DMS53 (cell line): ENCODE data around the gene TMEM243.
"Not testable (repeated sequence)": the region's sequence is repeated elsewhere in the genome, so short reads cannot be mapped to it uniquely, and the experiment has no call there.

Experiments
- DNase-seq: peaks from one replicate; lab custom pipeline; 2025; lab: John Stamatoyannopoulos, UW

The TMEM243 gene, protein sequence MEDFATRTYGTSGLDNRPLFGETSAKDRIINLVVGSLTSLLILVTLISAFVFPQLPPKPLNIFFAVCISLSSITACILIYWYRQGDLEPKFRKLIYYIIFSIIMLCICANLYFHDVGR

DNA sequence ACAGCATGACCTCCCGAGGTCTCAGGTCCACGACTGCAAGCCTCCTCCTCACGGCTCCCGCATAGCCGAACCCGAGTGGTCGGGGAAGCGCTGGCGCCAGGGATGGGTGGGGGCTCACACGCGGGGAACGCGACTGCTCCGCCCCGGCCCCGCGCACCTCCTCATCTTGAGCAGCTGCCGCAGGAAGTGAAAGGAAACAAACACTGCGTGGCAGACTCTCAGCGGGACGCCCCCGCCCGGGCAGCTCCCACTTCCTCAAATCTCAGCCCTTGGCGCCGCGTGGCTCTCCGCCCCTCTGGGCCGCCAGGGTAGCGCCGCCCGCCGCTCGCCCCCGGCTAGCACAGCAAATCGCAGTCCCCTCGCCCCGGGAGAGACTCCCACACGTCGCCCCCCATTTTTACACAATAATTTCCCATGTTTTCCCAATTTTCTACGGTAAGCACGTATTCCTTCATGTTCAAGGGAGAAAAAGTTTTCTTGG, at the start of gene TMEM243:
Gene TMEM243, minus strand, starts transcription at position 188 of the 481 bp plus-strand sequence. CDS start 229 bp downstream, outside the sequence.
- DNase-seq, result peak; percentile 80

DNA sequence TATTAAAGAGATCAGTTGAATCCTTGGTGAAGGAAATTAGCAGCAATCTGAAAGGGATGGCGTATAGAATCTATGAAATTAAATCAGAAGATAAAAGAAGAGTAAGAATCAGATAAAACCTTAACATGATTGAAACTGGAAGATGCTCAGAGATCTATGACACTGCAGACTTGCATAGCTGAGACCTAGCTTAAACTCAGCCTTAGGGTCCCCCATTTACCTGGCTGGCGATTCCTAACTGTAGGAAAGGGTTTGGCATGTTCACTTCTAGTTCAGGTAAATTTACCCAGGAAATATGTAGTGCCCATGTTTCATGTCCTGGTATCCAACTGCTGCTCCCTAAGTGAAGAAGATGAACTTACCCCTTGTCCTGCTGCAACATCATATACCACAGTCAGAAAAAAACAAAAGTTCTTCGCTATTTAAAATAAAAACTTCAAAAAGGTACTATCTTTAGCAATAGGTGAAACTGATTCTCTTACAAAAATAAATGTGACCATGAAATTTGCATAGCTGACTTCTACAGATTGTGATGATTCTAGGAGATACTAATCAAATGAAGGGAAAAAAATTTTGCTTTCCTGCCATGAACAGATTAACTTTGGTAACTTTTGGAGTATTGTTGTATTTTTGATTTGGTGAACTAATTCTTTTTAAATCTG, 47.8 kb upstream of the TMEM243 start:
- DNase-seq, result no peak

DNA sequence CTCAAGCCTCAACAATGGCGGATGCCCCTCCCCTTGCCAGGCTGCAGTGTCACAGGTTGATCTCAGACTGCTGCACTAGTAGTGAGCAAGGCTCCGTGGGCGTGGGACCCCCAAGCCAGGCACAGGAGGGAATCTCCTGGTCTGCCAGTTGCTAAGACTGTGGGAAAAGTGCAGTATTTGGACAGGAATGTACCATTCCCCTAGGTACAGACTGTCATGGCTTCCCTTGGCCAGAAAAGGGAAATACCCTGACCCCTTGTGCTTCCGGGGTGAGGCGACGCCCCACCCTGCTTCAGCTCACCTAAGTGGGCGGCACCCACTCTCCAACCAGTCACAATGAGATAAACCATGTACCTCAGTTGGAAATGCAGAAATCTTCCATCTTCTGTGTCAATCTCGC, 44.0 kb upstream of the TMEM243 start:
- peak; percentile 18 for DNase-seq

DNA sequence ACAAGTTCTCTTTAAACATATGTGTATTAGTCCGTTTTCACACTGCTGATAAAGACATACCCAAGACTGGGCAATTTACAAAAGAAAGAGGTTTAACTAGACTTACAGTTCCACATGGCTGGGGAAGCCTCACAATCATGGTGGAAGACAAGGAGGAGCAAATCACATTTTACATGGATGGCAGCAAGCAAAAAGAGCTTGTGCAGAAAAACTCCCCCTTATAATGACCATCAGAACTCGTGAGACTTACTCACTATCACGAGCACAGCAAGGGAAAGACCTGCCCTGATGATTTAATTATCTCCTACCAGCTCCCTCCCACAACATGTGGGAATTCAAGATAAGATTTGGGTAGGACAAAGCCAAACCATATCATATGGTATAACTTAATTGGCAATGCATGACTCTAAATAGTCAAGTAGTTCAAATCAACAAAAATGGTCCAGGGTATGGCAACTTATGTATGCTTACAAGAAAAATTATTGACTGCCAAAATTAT, 34.1 kb upstream of the TMEM243 start:
- DNase-seq, result no peak

DNA sequence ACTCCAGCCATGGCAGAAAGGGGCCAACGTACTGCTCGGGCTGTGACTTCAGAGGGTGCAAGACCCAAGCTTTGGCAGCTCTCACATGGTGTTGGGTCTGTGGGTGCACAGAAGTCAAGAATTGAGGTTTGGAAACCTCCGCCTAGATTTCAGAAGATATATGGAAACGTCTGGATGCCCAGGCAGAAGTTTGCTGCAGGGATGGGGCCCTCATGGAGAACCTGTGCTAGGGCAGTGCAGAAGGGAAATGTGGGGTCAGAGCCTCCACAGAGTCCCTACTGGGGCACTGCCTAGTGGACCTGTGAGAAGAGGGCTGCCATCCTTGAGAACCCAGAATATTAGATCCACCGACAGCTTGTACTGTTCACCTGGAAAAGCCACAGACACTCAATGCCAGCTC, 26.1 kb upstream of the TMEM243 start:
- not testable (repeated sequence) for DNase-seq

DNA sequence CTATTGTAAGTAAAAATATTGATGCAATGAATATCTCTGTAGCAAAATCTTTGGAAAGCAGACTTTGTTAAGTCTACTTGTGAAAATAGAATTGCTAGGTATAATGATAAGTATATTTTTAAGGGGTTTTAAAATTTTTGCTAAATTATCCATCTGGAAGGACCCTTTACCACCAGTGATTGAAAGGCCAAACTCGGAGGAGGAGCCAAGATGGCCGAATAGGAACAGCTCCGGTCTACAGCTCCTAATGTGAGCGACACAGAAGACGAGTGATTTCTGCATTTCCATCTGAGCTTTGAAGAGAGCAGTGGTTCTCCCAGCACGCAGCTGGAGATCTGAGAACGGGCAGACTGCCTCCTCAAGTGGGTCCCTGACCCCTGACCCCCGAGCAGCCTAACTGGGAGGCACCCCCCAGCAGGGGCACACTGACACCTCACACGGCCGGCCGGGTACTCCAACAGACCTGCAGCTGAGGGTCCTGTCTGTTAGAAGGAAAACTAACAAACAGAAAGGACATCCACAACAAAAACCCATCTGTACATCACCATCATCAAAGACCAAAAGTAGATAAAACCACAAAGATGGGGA, 19.0 kb upstream of the TMEM243 start:
- DNase-seq, result not testable (repeated sequence)

DNA sequence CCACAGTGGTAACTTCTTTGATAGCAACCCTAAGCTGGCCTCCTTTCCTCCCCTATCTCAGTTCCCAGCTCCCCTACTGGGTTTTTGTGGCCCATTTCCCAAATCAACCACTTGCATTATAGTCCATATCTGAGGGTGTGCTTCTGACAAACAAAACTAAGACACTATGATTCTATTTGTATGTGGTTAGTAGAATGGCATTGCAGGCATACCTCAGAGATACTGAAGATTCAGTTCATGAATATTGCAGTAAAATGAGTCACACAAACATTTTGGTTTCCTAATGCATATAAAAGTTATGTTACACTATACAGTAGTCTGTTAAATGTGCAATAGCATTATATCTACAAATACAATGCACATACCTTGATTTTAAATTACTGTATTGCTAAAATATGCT, 15.4 kb upstream of the TMEM243 start:
- no peak for DNase-seq

DNA sequence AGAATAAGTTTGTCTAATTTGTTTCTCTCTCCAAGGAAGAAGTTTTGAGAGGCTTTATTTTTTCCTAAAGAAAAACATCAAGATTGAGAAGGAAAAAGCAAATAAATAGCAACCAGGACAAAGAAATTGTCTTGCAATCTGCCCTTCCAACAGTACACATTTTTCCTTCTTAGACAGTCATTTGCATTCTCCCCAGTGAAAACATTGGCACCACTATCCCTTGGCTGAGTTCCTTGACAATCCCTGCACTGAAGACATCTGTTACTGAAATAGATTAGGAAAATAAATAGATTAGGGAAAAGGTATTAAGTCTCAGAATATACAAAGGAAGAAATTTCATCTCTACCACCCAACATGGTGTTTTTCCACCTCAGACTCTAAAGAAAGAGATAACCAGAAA, 12.2 kb upstream of the TMEM243 start:
- no peak for DNase-seq

DNA sequence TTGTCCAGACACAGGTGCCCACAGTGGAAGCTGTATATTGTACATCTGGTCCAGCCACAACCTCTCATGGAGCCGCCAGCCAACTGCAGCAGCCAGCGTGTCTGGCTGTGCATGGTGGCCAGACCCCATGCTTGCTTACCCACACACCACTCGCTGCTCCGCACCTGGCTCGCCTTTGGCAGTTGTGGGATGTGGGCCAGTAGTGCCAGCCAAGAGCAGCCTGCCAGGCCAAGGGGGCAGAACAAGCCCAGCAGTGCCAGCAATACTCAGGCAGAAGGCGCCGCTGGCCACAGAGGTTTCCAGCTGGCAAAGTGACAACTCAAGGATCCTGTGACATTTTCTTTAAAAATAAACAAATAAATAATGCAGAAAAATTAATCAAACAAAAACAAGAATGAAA, 11.7 kb upstream of the TMEM243 start:
- no peak for DNase-seq

DNA sequence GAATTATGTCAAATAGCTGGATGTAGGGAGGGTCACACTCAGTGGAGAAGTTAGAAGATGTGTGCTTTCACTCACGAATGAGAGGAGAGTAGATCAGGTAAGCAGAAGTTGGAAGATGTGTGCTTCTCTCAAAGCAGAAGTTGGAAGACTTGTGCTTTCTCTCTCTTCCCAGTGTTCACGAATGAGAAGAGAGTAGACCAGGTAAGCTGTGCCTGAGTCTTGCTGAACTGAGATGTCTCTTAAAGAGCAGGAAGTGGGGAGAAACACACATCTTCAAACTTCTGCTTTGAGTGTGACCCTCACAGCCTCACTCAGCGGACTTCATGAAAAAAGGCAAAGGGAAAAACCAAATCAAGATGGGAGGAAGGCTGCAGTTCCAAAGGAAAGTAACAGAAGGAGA, 7.0 kb upstream of the TMEM243 start:
- DNase-seq, result no peak

DNA sequence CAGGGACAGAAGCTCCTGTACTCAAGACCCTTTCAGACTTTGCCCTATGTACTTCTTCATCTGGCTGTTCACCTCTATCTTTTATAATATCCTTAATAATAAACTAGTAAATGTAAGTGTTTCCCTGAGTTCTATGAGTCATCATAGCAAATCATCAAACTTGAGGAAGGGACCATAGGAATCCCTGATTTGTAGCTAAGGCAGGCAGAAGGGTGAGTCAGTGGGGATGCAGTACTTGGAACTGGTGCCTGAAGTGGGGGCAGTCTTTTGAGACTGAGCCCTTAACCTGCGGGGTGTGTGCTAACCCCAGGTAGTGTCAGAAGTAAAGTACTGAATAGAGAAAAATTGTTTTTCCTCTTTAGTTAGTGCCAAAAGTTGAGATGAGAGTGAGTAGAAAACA, 6.2 kb upstream of the TMEM243 start:
- no peak for DNase-seq

DNA sequence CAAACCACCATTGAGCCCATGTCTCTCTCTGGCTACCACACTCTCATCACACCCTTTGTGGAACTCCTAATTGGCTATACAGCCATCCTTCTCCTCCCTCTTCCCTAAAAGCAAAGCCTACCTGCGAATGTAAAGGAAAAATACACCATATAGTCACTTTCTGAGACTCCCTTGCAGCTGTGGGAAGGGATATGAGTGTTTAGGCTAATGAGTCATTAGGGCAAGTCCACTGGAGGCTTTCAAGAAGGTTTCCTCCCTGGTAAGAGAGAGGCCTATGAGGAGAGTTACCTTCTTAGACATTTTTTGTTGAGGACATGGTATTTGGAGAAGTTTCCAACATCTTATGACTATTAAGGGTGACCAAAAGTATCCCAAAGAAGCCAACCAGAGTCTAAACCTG, 4.1 kb upstream of the TMEM243 start:
- no peak for DNase-seq

DNA sequence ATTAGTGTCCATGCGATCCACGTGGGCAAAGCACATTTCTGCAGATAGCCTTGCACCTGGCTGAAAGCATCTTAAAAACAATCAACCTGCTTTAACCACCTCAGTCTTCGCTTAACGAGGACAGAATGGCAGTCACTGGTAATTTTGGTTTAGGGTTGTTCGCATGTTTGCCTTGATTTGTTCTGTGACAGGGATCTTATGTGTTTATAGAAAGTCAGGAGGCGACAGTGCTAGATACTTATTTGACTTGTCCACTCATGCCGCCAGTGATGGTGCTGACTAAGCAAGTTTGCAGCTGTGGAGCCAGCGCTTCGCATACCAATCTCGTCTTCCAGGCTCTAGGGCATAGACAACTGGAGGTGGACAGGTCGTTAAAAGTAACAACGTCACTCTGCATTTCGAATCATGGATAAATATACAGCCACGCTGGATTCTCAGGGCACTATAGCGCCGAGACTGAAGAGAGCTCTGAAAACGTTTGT, 1.2 kb upstream of the TMEM243 start:
- DNase-seq, result peak; percentile 74

DNA sequence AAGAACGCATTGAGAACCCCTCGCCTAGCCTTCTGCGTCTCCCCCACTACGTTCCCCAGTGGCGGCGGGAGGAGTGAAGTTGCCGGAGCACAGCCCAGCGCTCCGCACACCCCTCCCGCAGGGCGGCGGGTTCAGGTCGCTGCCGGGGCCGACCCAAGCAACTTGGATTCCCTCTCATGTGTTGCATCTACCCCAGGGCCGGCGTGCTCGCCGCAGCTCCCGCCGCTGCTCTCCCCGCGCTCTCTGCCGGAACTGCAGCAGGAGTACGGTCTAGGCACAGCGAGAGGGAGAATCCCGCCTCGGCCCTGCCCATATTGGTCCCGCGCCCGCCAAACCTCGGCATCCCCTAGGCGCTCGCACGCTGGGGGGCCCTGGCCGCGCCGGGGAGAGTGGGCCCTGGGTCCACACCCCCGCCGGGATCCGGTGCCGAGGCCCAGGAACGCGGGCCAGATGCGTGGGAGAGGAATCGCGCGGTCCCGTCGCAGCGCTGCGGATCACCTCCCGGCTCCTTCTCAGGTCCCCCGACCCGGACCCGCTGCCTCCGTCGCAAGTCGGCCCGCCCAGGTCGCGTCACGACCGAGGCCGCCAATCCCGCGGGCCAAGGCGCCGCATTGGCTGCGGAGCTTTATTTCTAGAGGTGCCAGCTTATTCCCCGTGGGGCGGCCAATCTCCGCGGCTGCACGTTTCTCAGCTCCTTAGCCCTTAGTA, 648 bp upstream of the TMEM243 start:
- peak; percentile 95 for DNase-seq

DNA sequence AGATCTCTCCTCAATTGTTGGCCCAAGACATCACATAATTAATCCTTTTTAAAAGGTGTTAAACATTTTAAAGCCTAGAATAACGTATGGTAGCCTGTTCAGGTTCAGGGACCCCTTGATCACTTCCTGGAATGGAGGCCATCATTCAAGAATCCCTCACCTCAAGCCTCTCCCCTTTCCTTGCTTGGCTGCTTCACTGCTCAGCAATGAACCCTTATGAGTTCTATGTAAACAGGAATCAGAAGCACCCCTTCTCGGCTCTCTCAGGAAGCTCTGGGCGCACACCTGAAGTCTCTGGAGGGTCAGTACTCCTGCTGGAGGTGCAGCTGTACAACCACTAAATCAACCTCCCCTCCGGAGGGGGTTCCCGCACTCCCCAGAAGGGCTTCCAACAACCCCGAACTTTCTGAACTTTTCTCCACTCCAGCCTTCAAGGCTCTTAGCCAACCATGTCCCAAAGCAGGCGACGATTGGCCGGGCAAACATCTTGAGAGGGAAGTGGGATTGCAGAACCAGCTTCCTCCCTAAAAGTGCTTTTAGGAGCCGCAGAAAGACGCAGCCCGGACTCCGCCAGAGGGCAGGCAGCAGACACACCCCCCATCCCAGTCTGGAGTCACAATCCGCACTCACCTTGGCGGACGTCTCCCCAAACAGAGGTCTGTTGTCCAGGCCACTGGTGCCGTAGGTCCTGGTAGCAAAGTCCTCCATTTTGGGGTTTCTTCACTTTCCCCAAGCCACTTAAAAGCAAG, 562 bp downstream of the TMEM243 start:
- DNase-seq, result peak; percentile 67

DNA sequence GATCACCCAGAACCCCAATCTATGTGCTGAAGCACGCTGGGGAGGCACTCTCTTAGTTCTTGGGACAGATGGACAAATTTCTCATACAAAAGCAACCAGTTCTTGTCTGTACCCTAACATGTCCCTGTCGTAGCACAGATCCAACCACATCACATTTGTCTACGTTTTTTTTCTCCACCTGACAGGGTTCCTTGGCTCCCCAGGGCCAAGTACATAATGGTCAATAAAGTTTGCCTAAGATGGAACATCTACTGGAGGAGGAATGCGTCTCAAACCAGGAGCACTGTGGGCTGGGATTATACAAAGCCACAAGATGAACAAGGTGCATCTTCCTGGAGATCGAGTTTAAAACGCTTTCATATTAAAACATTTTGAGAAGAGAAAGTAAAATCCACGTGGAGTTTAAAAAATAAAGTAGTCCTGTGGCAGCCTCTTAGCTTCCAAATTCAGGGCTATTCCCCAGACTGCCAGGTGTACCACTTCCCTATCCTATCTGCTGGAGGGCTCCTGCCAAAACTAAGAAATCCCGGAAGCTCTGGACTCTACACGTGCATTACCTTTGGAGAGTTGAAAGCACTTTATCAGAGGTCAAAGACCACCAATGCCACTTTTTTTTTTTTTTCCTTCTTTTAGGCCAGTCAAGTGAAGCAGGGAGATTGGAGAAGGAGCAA, 1.4 kb downstream of the TMEM243 start:
- no peak for DNase-seq

DNA sequence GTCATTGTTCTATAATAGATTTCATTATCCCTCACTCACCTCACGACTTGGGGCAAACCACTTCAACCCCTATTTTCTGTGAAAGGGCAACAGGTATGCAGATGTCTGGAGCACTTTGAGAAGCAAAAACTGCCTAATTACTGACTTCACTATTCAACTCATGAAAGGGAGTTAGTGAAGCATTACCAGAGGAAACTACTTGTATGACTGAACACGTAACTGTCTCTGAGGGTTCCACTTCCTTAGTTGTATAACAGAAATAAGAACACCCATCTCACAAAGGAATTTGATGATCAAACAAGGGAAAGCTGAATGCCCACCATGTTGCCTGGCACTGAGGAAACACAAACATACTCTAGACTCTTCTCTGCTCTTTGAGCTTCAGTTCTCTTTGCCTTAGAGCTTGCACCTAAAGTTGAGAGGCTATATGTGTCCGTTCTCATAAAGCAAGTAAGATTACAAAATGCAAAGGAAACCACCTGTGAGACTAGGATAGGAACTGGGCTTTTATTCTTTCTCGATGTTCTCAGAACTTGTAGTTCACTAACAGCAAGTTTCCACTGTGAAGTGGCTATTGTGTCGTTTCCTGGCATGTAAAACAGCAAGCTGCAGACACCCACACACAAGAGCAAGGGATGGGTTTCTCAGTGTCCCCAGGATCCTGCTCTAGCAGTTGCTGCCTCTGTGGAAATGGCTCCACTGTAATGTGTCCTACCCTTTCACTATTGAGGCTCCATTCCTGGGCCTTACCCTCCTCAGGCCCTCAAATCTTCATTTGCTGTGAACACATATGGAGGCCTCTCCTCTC, 2.6 kb downstream of the TMEM243 start:
- DNase-seq, result no peak

DNA sequence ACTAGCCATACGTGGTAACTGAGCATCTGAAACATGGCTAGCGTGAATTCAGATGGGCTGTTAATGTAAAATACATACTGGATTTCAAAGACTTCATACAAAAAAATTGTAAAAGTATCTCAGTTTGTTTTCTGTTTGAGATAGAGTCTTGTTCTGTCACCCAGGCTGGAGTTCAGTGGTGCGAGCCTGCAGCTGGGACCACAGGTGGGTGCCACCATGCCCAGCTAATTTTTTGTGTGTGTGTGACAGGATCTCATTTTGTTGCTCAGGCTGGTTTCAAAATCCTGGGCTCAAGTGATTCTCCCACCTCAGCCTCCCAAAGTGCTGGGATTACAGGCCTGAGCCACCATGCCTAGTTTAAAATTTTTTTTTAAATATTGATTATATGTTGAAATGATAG, 4.5 kb downstream of the TMEM243 start:
- DNase-seq, result no peak

DNA sequence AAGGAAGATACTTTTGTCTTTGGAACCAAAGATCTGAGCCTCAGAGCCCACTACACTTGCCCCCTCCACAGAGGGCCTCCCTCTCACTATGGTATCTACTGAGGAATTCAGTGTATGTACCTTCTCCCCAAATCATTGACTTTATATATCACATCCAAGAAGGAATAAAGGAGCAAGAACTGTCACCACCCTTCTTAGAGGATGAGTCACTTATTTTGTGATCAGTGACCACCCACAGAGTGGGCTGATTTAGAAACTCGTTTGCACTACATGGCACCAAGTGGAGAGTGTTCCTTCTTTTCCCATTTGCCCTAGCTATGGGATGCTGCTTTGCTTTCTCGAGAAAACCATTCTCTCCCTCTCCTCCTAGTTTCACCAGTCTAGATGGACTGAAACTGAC, 5.7 kb downstream of the TMEM243 start:
- DNase-seq, result no peak

DNA sequence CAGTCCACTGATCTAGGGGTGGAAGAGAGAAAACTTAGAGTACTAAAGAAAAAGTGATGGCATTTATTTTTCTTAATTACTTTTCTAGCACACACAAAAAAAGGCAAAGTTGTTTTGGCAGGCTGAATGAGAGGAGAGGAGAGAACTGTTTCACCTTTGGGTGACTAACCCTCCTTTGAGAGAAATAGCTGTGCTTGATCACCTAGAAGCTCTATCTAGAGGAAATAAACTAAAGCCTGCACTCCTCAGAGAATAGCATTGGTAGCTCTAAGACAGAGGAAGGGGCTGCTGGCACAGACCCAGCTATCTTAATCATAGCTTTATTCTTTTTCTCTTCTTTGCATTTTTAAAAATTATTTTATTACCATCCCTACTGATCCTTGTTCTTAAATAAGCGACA, 6.3 kb downstream of the TMEM243 start:
- DNase-seq, result no peak

DNA sequence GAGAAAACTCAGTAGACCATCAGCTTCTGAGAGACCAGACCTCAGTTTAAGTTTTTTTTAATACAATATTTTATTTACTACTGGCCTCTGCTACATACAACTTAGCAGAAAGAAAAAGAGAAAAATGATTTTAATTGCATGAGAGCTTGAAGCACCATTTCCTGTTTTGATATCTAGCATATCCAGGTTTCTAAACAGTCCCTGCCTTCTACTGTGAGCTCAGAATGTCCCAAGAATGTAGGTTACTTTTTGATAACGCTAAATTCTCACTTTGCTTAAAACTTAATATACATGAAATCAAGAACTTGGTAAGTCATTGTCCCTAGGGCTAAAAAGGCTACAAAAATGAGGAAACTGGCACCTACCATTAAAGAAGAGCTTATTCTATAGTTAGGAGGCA, 7.0 kb downstream of the TMEM243 start:
- DNase-seq, result no peak
